ENCODE measurements around the gene CHD6. TPM values are rescaled to one million over a fixed set of nuclear protein-coding genes. Genes with fewer than 3 reads are reported as not detected.

The CHD6 gene
- total RNA-seq (2022; extraction: Qiagen RNA extraction) = 7.7 to 14.1 TPM (median 10.6 TPM) in 5 replicates

GRCh38 chr20:41617902-41618806 lies at the start of gene CHD6:
CHD6 (minus strand) TSS chr20:41618377; CDS start chr20:41551337, 67,040 bp downstream.

GRCh38 chr20:41366546-41367392 lies 251.4 kb downstream of the CHD6 start, which contains the start of gene EMILIN3:
EMILIN3 (minus strand) TSS chr20:41366818; CDS start chr20:41366634, 184 bp downstream.

Measured in A549 treated with dexamethasone at 1 μM for 4 hours (cell line).